ENCODE measurements around the gene HPSE. TPM values are rescaled to one million over a fixed set of nuclear protein-coding genes. Genes with fewer than 3 reads are reported as not detected.
A peak's percentile ranks its signal among the peaks of the same experiment; 100 is the strongest.

The HPSE gene
- total RNA-seq, 1 donor from 2014 or later, result 1.8 TPM

DNA sequence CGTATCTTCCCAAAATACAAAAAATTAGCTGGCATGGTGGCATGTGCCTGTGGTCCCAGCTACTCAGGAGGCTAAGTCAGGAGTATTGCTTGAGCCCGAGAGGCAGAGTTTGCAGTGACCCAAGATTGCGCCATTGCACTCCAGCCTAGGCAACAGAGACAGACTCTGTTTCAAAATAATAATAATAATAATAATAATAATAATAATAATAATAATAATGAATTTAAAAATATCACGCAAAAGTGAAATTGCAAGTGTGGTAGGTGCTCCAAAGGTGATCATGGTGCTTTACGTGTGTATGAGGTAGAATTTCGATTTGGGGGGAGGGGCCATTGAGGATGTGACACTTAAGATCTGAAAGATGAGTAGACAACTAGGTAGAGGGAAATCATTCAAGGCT is 4.9 kb upstream of the HPSE start:
- DNase-seq, result no peak
- Mint-ChIP-seq H3K27me3 (ENCODE audit: unreplicated experiment) (peaks cover 6% of the 10 kb centered on the region), H3K4me3 (ENCODE audit: unreplicated experiment) (no peak overlapping the region), H3K27ac (ENCODE audit: unreplicated experiment) (no peak overlapping the region), H3K36me3 (ENCODE audit: unreplicated experiment) (peaks cover 4% of the 10 kb centered on the region), H3K4me1 (ENCODE audit: low read depth, unreplicated experiment) (no peaks in the 10 kb centered on the region), H3K9me3 (ENCODE audit: unreplicated experiment) (peaks cover 2% of the 10 kb centered on the region)
- no peak for TF ChIP-seq CTCF (IDR thresholded peaks at IDR 0.05; ENCODE audit: partially characterized antibody, unreplicated experiment)

GRCh38 chr4:83335701-83336100 is 1.1 kb upstream of the HPSE start:
- peaks cover 6% of the 10 kb centered on the region for H3K27me3 Mint-ChIP-seq (ENCODE audit: unreplicated experiment)
- DNase-seq, result no peak

DNA sequence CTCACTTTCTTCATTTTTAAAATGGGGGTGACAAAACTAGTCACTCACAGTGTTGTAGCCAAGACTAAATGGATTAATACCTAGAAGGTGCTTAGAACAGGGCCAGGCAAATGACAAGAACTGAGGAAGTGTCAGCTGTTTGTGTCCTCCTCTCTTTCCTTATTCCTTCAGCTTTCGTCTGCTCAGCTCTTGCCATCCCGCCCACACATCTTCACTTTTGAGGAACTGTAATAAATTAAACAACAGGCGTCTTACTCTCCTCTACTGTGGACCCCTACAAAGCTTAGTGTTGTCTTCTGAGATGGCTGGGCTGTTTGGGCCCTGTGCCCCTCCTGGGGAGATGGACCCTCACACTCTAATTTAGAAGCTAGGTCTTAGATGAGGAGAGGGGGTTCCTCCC is 2.7 kb downstream of the HPSE start:
- Mint-ChIP-seq H3K27ac (ENCODE audit: unreplicated experiment) (no peak overlapping the region), H3K9me3 (ENCODE audit: unreplicated experiment) (no peaks in the 10 kb centered on the region), H3K36me3 (ENCODE audit: unreplicated experiment) (no peaks in the 10 kb centered on the region), H3K27me3 (ENCODE audit: unreplicated experiment) (peaks cover 8% of the 10 kb centered on the region), H3K4me3 (ENCODE audit: unreplicated experiment) (peak overlapping the region; percentile 35), H3K4me1 (ENCODE audit: low read depth, unreplicated experiment) (peaks cover 7% of the 10 kb centered on the region)
- no peak for DNase-seq
- no peak for TF ChIP-seq CTCF (IDR thresholded peaks at IDR 0.05; ENCODE audit: partially characterized antibody, unreplicated experiment)

More at GRCh38 chr4:83335701-83336100, 1.1 kb upstream of the HPSE start:
- H3K9me3 Mint-ChIP-seq (ENCODE audit: unreplicated experiment), result peaks cover 2% of the 10 kb centered on the region
- TF ChIP-seq CTCF (IDR thresholded peaks at IDR 0.05; ENCODE audit: partially characterized antibody, unreplicated experiment), result no peak
- no peak overlapping the region for H3K27ac Mint-ChIP-seq (ENCODE audit: unreplicated experiment)
- peak overlapping the region; percentile 90 for H3K4me3 Mint-ChIP-seq (ENCODE audit: unreplicated experiment)
- H3K36me3 Mint-ChIP-seq (ENCODE audit: unreplicated experiment), result peaks cover 4% of the 10 kb centered on the region
- H3K4me1 Mint-ChIP-seq (ENCODE audit: low read depth, unreplicated experiment), result peaks cover 7% of the 10 kb centered on the region

DNA sequence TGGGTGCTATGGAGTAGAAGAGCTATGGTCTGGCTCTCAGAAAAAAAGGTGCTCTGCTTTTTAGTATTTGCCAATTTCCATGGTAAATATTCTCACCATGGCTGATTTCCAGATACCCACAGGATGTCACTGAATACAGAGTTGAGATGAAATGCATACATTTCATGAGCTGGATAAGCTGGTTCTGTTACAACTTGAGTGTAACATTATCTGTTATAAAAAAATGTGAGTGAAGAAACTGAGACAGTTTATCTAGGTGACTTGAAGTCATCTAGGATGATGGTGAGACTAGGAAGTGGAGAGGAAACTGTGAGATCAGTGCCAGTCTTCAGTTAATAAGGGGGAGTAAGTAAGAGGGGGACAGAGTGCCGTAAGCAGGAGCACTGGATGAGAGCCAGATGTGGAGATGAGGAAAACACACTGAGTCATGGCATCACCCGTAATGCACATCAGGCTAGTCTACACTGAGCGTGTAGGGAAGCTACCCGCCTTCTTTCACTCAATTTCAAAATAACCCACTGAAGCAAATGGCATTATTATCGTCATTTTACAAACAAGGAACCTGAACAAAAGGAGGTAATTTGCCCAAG is 5.0 kb downstream of the HPSE start:
- H3K27me3 Mint-ChIP-seq (ENCODE audit: unreplicated experiment), result peaks cover 4% of the 10 kb centered on the region
- H3K9me3 Mint-ChIP-seq (ENCODE audit: unreplicated experiment), result no peaks in the 10 kb centered on the region
- no peak for TF ChIP-seq CTCF (IDR thresholded peaks at IDR 0.05; ENCODE audit: partially characterized antibody, unreplicated experiment)

GRCh38 chr4:83328521-83329187 is 6.0 kb downstream of the HPSE start:
- Mint-ChIP-seq H3K9me3 (ENCODE audit: unreplicated experiment) (no peaks in the 10 kb centered on the region), H3K27me3 (ENCODE audit: unreplicated experiment) (peaks cover 4% of the 10 kb centered on the region), H3K4me3 (ENCODE audit: unreplicated experiment) (no peak overlapping the region), H3K4me1 (ENCODE audit: low read depth, unreplicated experiment) (peaks cover 7% of the 10 kb centered on the region), H3K36me3 (ENCODE audit: unreplicated experiment) (no peaks in the 10 kb centered on the region), H3K27ac (ENCODE audit: unreplicated experiment) (no peak overlapping the region)
- TF ChIP-seq CTCF (IDR thresholded peaks at IDR 0.05; ENCODE audit: partially characterized antibody, unreplicated experiment), result no peak
- no peak for DNase-seq

More for the DNA sequence above, 5.0 kb downstream of the HPSE start:
- H3K4me1 Mint-ChIP-seq (ENCODE audit: low read depth, unreplicated experiment), result peaks cover 7% of the 10 kb centered on the region
- no peaks in the 10 kb centered on the region for H3K36me3 Mint-ChIP-seq (ENCODE audit: unreplicated experiment)
- H3K4me3 Mint-ChIP-seq (ENCODE audit: unreplicated experiment), result no peak overlapping the region
- no peak overlapping the region for H3K27ac Mint-ChIP-seq (ENCODE audit: unreplicated experiment)
- DNase-seq, result no peak
